ENCODE measurements around the gene SLK.

- TF ChIP-seq EZH2 (IDR thresholded peaks at IDR 0.05; ENCODE audit: borderline replicate concordance, low read length) (no peak), CTCF (conservative IDR thresholded peaks at IDR 0.05 in 1 of 2, IDR thresholded peaks at IDR 0.05 in 1 of 2; ENCODE audit: extremely low read depth in 1 of 2, insufficient read depth in 1 of 2, low read depth in 1 of 2, low read length in 2 of 2) (no peak)
Measured at GRCh38 chr10:104014176-104014575, 47.2 kb downstream of the SLK start.
